HEK293 (cell line): Measurements from ENCODE around the gene TBCA.

Experiments
- CTCF ChIA-PET: fragments of 350-600 bp; formaldehyde crosslinking; extraction: SDS; loops from one replicate; lab custom pipeline; 2021; ENCODE audit warnings: antibody characterized with exemption; lab: Yijun Ruan, JAX
- POLR2A ChIA-PET: fragments of 300-600 bp; formaldehyde crosslinking; extraction: SDS; loops from one replicate; lab custom pipeline; 2020; ENCODE audit warnings: antibody characterized with exemption, inconsistent platforms; lab: Yijun Ruan, JAX
- H3K27ac ChIP-seq: fragments of 200-500 bp; sonication (Bioruptor generic); 2 replicates; pipeline ENCODE4 v1.5.1; 2014; ENCODE audit warnings: low read depth, low read length, control low read depth, inconsistent platforms; ENCODE audit errors: extremely low read depth
- H3K36me3 ChIP-seq, 2 experiments: fragments of 200-500 bp in 1 of 2; sonication (Bioruptor generic) in 1 of 2; 1 replicate in 1 of 2; 2 replicates in 1 of 2; pipeline ENCODE4 v1.5.1; 2014 to 2017; ENCODE audit warnings: inconsistent platforms in 2 of 2, low read length in 2 of 2; ENCODE audit not compliant: control insufficient read depth in 2 of 2, insufficient read depth in 1 of 2
- H3K4me1 ChIP-seq: fragments of 200-500 bp; sonication (Bioruptor generic); 2 replicates; pipeline ENCODE4 v1.5.1; 2014; ENCODE audit warnings: mild to moderate bottlenecking, low read length, inconsistent platforms; ENCODE audit not compliant: control insufficient read depth, insufficient read depth
- H3K4me3 ChIP-seq: 2 replicates; pipeline ENCODE4 v1.5.1; 2011; ENCODE audit warnings: low read depth, mild to moderate bottlenecking, control low read depth, low read length, moderate library complexity
- H3K9me3 ChIP-seq: fragments of 200-500 bp; sonication (Bioruptor generic); 2 replicates; pipeline ENCODE4 v1.5.1; 2014; ENCODE audit warnings: low read depth, low read length, inconsistent platforms; ENCODE audit not compliant: control insufficient read depth, insufficient read depth
- BCL11B ChIP-seq: fragments of 450-650 bp; formaldehyde crosslinking; IDR thresholded peaks from 2 replicates; pipeline ENCODE4 v1.5.1; 2016; ENCODE audit warnings: low read depth, missing biosample characterization, missing genetic modification characterization
- GLI2 ChIP-seq: fragments of 450-650 bp; formaldehyde crosslinking; IDR thresholded peaks from 2 replicates; pipeline ENCODE4; 2017; ENCODE audit warnings: missing biosample characterization, missing genetic modification characterization, low read depth, borderline replicate concordance
- KLF7 ChIP-seq: fragments of 450-650 bp; formaldehyde crosslinking; IDR thresholded peaks from 2 replicates; pipeline ENCODE4 v1.5.1; 2016; ENCODE audit warnings: missing biosample characterization, missing genetic modification characterization, borderline replicate concordance
- REST ChIP-seq: fragments of 450-650 bp; formaldehyde crosslinking; IDR thresholded peaks from 2 replicates; pipeline ENCODE4 v1.5.1; 2016; ENCODE audit warnings: missing biosample characterization, missing genetic modification characterization
- SCRT1 ChIP-seq: fragments of 450-650 bp; formaldehyde crosslinking; IDR thresholded peaks from 2 replicates; pipeline ENCODE4 v1.5.1; 2016; ENCODE audit warnings: missing biosample characterization, missing genetic modification characterization, borderline replicate concordance
- ZBTB1 ChIP-seq: fragments of 450-650 bp; formaldehyde crosslinking; IDR thresholded peaks from 2 replicates; pipeline ENCODE4 v1.5.1; 2016; ENCODE audit warnings: missing biosample characterization, missing genetic modification characterization
- ZBTB17 ChIP-seq: fragments of 450-650 bp; formaldehyde crosslinking; IDR thresholded peaks from 2 replicates; pipeline ENCODE4 v1.5.1; 2016; ENCODE audit warnings: missing biosample characterization, missing genetic modification characterization
- ZFP69B ChIP-seq: fragments of 450-650 bp; formaldehyde crosslinking; IDR thresholded peaks from 2 replicates; pipeline ENCODE4 v1.5.1; 2016; ENCODE audit warnings: missing biosample characterization, missing genetic modification characterization
- ZNF140 ChIP-seq: fragments of 450-650 bp; formaldehyde crosslinking; IDR thresholded peaks from 2 replicates; pipeline ENCODE4 v1.5.1; 2016; ENCODE audit warnings: missing biosample characterization, missing genetic modification characterization
- ZNF148 ChIP-seq: fragments of 450-650 bp; formaldehyde crosslinking; IDR thresholded peaks from 2 replicates; pipeline ENCODE4 v1.5.0; 2017; ENCODE audit warnings: missing biosample characterization, missing genetic modification characterization, borderline replicate concordance
- ZNF280C ChIP-seq: fragments of 450-650 bp; formaldehyde crosslinking; IDR thresholded peaks from 2 replicates; pipeline ENCODE4 v1.5.1; 2016; ENCODE audit warnings: missing biosample characterization, missing genetic modification characterization
- ZNF416 ChIP-seq: fragments of 450-650 bp; formaldehyde crosslinking; IDR thresholded peaks from 2 replicates; pipeline ENCODE4 v1.5.1; 2016; ENCODE audit warnings: missing biosample characterization, missing genetic modification characterization
- ZNF501 ChIP-seq: fragments of 450-650 bp; formaldehyde crosslinking; IDR thresholded peaks from 2 replicates; pipeline ENCODE4 v1.5.1; 2016; ENCODE audit warnings: missing biosample characterization, missing genetic modification characterization
- ZNF530 ChIP-seq: fragments of 450-650 bp; formaldehyde crosslinking; IDR thresholded peaks from 2 replicates; pipeline ENCODE4 v1.5.1; 2016; ENCODE audit warnings: low read depth, missing biosample characterization, missing genetic modification characterization
- ZNF596 ChIP-seq: fragments of 450-650 bp; IDR thresholded peaks from 2 replicates; pipeline ENCODE4 v1.5.0; 2018; ENCODE audit warnings: missing biosample characterization, mild to moderate bottlenecking, missing genetic modification characterization, moderate library complexity
- TF ChIP-seq, protein P1 (sequence below): sonication (generic); formaldehyde crosslinking; IDR thresholded peaks from 2 replicates; pipeline ENCODE4 v1.8.1; 2022; ENCODE audit warnings: mild to moderate bottlenecking, moderate library complexity, missing genetic modification reagents
- TF ChIP-seq, protein P2 (sequence below): fragments of 450-650 bp; formaldehyde crosslinking; IDR thresholded peaks from 2 replicates; pipeline ENCODE4 v1.5.1; 2016; ENCODE audit warnings: missing biosample characterization, missing genetic modification characterization, borderline replicate concordance
- TF ChIP-seq, protein P3 (sequence below): fragments of 450-650 bp; formaldehyde crosslinking; IDR thresholded peaks from 2 replicates; pipeline ENCODE4 v1.5.1; 2017; ENCODE audit warnings: missing biosample characterization, missing genetic modification characterization

The TBCA gene

DNA sequence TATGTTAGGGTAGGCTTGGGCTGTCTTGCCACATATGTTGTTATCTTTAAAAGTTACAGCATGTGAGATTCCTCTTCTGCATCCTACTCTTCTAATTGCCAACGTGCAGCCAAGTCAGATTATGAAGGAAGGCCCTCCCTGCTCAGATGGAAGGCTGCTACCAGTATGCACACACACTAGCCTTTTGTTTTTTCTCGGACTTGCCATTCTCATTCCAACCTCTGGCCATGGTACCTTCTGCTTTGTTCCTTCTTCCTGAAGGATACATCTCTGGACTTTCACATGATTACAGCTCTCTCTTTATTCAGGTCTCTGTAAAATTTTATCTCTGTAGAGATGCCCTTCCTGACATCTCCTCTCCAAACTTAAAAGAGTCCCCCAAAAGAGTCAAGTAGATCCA lies 124.8 kb downstream of the TBCA start:
- H3K36me3 ChIP-seq, result no peaks in the 10 kb centered on the region
- H3K4me1 ChIP-seq, result no peaks in the 10 kb centered on the region
- TF ChIP-seq ZNF416, result no peak
- TF ChIP-seq, protein P1, sequence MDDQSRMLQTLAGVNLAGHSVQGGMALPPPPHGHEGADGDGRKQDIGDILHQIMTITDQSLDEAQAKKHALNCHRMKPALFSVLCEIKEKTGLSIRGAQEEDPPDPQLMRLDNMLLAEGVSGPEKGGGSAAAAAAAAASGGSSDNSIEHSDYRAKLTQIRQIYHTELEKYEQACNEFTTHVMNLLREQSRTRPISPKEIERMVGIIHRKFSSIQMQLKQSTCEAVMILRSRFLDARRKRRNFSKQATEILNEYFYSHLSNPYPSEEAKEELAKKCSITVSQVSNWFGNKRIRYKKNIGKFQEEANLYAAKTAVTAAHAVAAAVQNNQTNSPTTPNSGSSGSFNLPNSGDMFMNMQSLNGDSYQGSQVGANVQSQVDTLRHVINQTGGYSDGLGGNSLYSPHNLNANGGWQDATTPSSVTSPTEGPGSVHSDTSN, result no peak
- TF ChIP-seq GLI2 (tag by site-specific recombination), result no peak
- no peak for TF ChIP-seq ZBTB1 (tag by site-specific recombination)
- no peak for TF ChIP-seq ZNF501
- TF ChIP-seq ZNF148 (tag by site-specific recombination), result no peak
- TF ChIP-seq ZNF140 (tag by site-specific recombination), result no peak
- TF ChIP-seq REST (tag by site-specific recombination), result peak; percentile 59
- H3K9me3 ChIP-seq, result no peaks in the 10 kb centered on the region
- CTCF ChIA-PET, result no interaction called here
- H3K4me3 ChIP-seq, result no peak overlapping the region
- POLR2A ChIA-PET, result no interaction called here
- H3K27ac ChIP-seq, result no peak overlapping the region

GRCh38 chr5:77650686-77651085 lies 125.5 kb downstream of the TBCA start:
- Histone ChIP-seq H3K36me3 (no peaks in the 10 kb centered on the region), H3K27ac (no peak overlapping the region), H3K4me3 (no peak overlapping the region), H3K4me1 (no peaks in the 10 kb centered on the region; the same call in 1 of the 2 replicates), H3K9me3 (no peaks in the 10 kb centered on the region)
- ChIA-PET POLR2A (no interaction called here), CTCF (interaction anchor here (0.8 kb wide), 1 partner anchor 14 kb away, joined by 3 read pairs; no protein-coding TSS in a partner anchor)
- TF ChIP-seq ZNF530, result no peak
- TF ChIP-seq, protein P2, sequence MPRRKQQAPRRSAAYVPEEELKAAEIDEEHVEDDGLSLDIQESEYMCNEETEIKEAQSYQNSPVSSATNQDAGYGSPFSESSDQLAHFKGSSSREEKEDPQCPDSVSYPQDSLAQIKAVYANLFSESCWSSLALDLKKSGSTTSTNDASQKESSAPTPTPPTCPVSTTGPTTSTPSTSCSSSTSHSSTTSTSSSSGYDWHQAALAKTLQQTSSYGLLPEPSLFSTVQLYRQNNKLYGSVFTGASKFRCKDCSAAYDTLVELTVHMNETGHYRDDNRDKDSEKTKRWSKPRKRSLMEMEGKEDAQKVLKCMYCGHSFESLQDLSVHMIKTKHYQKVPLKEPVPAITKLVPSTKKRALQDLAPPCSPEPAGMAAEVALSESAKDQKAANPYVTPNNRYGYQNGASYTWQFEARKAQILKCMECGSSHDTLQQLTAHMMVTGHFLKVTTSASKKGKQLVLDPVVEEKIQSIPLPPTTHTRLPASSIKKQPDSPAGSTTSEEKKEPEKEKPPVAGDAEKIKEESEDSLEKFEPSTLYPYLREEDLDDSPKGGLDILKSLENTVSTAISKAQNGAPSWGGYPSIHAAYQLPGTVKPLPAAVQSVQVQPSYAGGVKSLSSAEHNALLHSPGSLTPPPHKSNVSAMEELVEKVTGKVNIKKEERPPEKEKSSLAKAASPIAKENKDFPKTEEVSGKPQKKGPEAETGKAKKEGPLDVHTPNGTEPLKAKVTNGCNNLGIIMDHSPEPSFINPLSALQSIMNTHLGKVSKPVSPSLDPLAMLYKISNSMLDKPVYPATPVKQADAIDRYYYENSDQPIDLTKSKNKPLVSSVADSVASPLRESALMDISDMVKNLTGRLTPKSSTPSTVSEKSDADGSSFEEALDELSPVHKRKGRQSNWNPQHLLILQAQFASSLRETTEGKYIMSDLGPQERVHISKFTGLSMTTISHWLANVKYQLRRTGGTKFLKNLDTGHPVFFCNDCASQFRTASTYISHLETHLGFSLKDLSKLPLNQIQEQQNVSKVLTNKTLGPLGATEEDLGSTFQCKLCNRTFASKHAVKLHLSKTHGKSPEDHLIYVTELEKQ (tag by site-specific recombination), result no peak
- TF ChIP-seq KLF7 (tag by site-specific recombination), result no peak
- TF ChIP-seq SCRT1 (tag by site-specific recombination), result no peak
- no peak for TF ChIP-seq ZBTB17 (tag by site-specific recombination)
- TF ChIP-seq, protein P3, sequence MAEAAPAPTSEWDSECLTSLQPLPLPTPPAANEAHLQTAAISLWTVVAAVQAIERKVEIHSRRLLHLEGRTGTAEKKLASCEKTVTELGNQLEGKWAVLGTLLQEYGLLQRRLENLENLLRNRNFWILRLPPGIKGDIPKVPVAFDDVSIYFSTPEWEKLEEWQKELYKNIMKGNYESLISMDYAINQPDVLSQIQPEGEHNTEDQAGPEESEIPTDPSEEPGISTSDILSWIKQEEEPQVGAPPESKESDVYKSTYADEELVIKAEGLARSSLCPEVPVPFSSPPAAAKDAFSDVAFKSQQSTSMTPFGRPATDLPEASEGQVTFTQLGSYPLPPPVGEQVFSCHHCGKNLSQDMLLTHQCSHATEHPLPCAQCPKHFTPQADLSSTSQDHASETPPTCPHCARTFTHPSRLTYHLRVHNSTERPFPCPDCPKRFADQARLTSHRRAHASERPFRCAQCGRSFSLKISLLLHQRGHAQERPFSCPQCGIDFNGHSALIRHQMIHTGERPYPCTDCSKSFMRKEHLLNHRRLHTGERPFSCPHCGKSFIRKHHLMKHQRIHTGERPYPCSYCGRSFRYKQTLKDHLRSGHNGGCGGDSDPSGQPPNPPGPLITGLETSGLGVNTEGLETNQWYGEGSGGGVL, result no peak
- no peak for TF ChIP-seq BCL11B (tag by site-specific recombination)
- no peak for TF ChIP-seq ZNF596
- TF ChIP-seq ZNF280C, result no peak
- TF ChIP-seq ZFP69B (tag by site-specific recombination), result no peak
